H1 (cell line): ENCODE measurements around the gene KATNA1. TPM values are rescaled to one million over a fixed set of nuclear protein-coding genes. Genes with fewer than 3 reads are reported as not detected.

Source experiments
- CTCF ChIA-PET: fragments of 300-600 bp; sonication (Branson Sonifier 250); formaldehyde crosslinking; loops from one replicate; lab custom pipeline; 2021; ENCODE audit not compliant: partially characterized antibody; lab: Charles Lee
- POLR2A ChIA-PET: fragments of 300-600 bp; sonication (Branson Sonifier 250); formaldehyde crosslinking; loops from one replicate; lab custom pipeline; 2021; ENCODE audit warnings: inconsistent platforms; ENCODE audit not compliant: partially characterized antibody; lab: Charles Lee
- DNase-seq, 2 experiments: peaks; one replicate each; pipeline versions ENCODE4 v3.0.0 to v3.0.0-alpha.2; 2010 to 2022; ENCODE audit warnings: low spot score in 2 of 2, low read depth in 1 of 2, mixed read lengths in 1 of 2
- FAIRE-seq: peaks from 2 replicates; lab custom pipeline; 2011; peaks lifted over from hg19 to GRCh38; lab: Jason Lieb, UNC
- H2AFZ ChIP-seq: 2 replicates; pipeline ENCODE4 v1.8.1; 2012; ENCODE audit warnings: low read length, inconsistent platforms
- H2AK5ac ChIP-seq: 2 replicates; pipeline ENCODE4 v1.6.1; 2013; ENCODE audit warnings: low read depth, low read length
- H2BK120ac ChIP-seq: replicated peaks from 2 replicates; pipeline ENCODE3; 2013; ENCODE audit warnings: low read depth, low read length, inconsistent platforms
- H2BK12ac ChIP-seq: 2 replicates; pipeline ENCODE4 v1.6.1; 2013; ENCODE audit warnings: low read depth, low read length
- H2BK15ac ChIP-seq: 2 replicates; pipeline ENCODE4 v1.6.1; 2013; ENCODE audit warnings: low read length
- H2BK20ac ChIP-seq: 2 replicates; pipeline ENCODE4 v1.6.1; 2013; ENCODE audit warnings: low read length
- H2BK5ac ChIP-seq: 2 replicates; pipeline ENCODE4 v1.6.1; 2013; ENCODE audit warnings: low read depth, low read length
- H3K14ac ChIP-seq: 2 replicates; pipeline ENCODE4 v1.6.1; 2013; ENCODE audit warnings: inconsistent platforms; ENCODE audit not compliant: insufficient read length
- H3K18ac ChIP-seq: 2 replicates; pipeline ENCODE4 v1.6.1; 2013; ENCODE audit warnings: low read length; ENCODE audit errors: extremely low read depth
- H3K23ac ChIP-seq: 2 replicates; pipeline ENCODE4 v1.6.1; 2013; ENCODE audit warnings: inconsistent platforms; ENCODE audit not compliant: insufficient read length
- H3K23me2 ChIP-seq: 2 replicates; pipeline ENCODE4 v1.6.1; 2013; ENCODE audit warnings: low read depth, low read length
- H3K27ac ChIP-seq: 2 replicates; pipeline ENCODE4 v1.6.1; 2011; ENCODE audit warnings: low read depth, low read length, inconsistent platforms
- H3K27me3 ChIP-seq, 4 experiments: replicated peaks in 1 of 4; 1 replicate in 1 of 4; 2 replicates in 3 of 4; pipeline versions ENCODE4 v1.6.1 to v1.8.1; 2011 to 2013; ENCODE audit warnings: low read length in 3 of 4, mild to moderate bottlenecking in 3 of 4, inconsistent platforms in 2 of 4, mixed read lengths in 2 of 4, moderate library complexity in 1 of 4; ENCODE audit not compliant: control insufficient read depth in 3 of 4, insufficient read depth in 3 of 4; ENCODE audit errors: extremely low read depth in 1 of 4
- H3K36me3 ChIP-seq, 4 experiments: 2 replicates each; pipeline versions ENCODE4 v1.6.1 to v1.8.1; 2011 to 2013; ENCODE audit warnings: mild to moderate bottlenecking in 4 of 4, low read length in 3 of 4, moderate library complexity in 2 of 4, control low read depth in 1 of 4, inconsistent platforms in 1 of 4; ENCODE audit not compliant: insufficient read depth in 4 of 4, control insufficient read depth in 2 of 4
- H3K4ac ChIP-seq: replicated peaks from 2 replicates; pipeline ENCODE3; 2013; ENCODE audit warnings: low read length, low read depth, mixed read lengths, inconsistent platforms; ENCODE audit not compliant: insufficient read length
- H3K4me1 ChIP-seq, 4 experiments: replicated peaks in 1 of 4; 1 replicate in 1 of 4; 2 replicates in 3 of 4; pipeline versions ENCODE4 v1.6.1 to v1.8.1; 2011 to 2013; ENCODE audit warnings: low read length in 3 of 4, inconsistent platforms in 2 of 4, mixed read lengths in 1 of 4; ENCODE audit not compliant: insufficient read depth in 4 of 4, control insufficient read depth in 3 of 4
- H3K4me2 ChIP-seq, 2 experiments: 2 replicates each; pipeline versions ENCODE4 v1.6.1 to v1.8.1; 2011 to 2013; ENCODE audit warnings: low read depth in 2 of 2, low read length in 2 of 2, control low read depth in 1 of 2, inconsistent platforms in 1 of 2, mild to moderate bottlenecking in 1 of 2; ENCODE audit not compliant: insufficient read depth in 1 of 2
- H3K4me3 ChIP-seq, 4 experiments: fragments of 200-600, 300-600 bp in 1 of 4; sonication (generic), shearing (Covaris generic), sonication (Bioruptor Twin) in 1 of 4; 2 replicates each; pipeline versions ENCODE4 v1.5.1 to v1.8.1; 2011 to 2016; ENCODE audit warnings: low read length in 4 of 4, low read depth in 3 of 4, control low read depth in 2 of 4, inconsistent platforms in 2 of 4, mild to moderate bottlenecking in 2 of 4, mixed read lengths in 1 of 4, moderate library complexity in 1 of 4; ENCODE audit not compliant: insufficient read depth in 2 of 4; ENCODE audit errors: extremely low read depth in 1 of 4
- H3K56ac ChIP-seq: replicated peaks from 2 replicates; pipeline ENCODE3; 2013; ENCODE audit warnings: low read depth, mild to moderate bottlenecking, mixed read lengths, low read length, inconsistent platforms; ENCODE audit not compliant: insufficient read length
- H3K79me1 ChIP-seq: 2 replicates; pipeline ENCODE4 v1.6.1; 2013; ENCODE audit warnings: low read depth, low read length, control low read depth
- H3K79me2 ChIP-seq, 2 experiments: 2 replicates each; pipeline versions ENCODE4 v1.6.1 to v1.8.1; 2012 to 2013; ENCODE audit warnings: low read length in 2 of 2, mild to moderate bottlenecking in 2 of 2, inconsistent platforms in 1 of 2; ENCODE audit not compliant: insufficient read depth in 2 of 2, control insufficient read depth in 1 of 2
- H3K9ac ChIP-seq, 4 experiments: replicated peaks in 1 of 4; 1 replicate in 1 of 4; 2 replicates in 3 of 4; pipeline versions ENCODE4 v1.6.1 to v1.8.1; 2011 to 2013; ENCODE audit warnings: low read depth in 3 of 4, low read length in 3 of 4, control low read depth in 2 of 4, mild to moderate bottlenecking in 2 of 4, moderate library complexity in 2 of 4, inconsistent platforms in 1 of 4; ENCODE audit errors: extremely low read depth in 1 of 4
- H3K9me3 ChIP-seq, 2 experiments: 2 replicates each; pipeline versions ENCODE4 v1.6.1 to v1.8.1; 2012 to 2013; ENCODE audit warnings: mild to moderate bottlenecking in 2 of 2, moderate library complexity in 2 of 2, control low read depth in 1 of 2, inconsistent platforms in 1 of 2, low read depth in 1 of 2, low read length in 1 of 2, mixed read lengths in 1 of 2; ENCODE audit not compliant: insufficient read depth in 2 of 2
- H4K20me1 ChIP-seq, 2 experiments: replicated peaks in 1 of 2; 2 replicates each; pipeline versions ENCODE3 to v1.8.1; 2011 to 2013; ENCODE audit warnings: inconsistent platforms in 2 of 2, low read length in 2 of 2, mild to moderate bottlenecking in 1 of 2; ENCODE audit not compliant: insufficient read depth in 2 of 2, control insufficient read depth in 1 of 2
- H4K5ac ChIP-seq: 2 replicates; pipeline ENCODE4 v1.6.1; 2013; ENCODE audit warnings: low read length, low read depth, mixed read lengths, inconsistent platforms; ENCODE audit not compliant: insufficient read length
- H4K8ac ChIP-seq: 2 replicates; pipeline ENCODE4 v1.8.0; 2013; ENCODE audit warnings: mild to moderate bottlenecking, moderate library complexity, low read length, inconsistent platforms; ENCODE audit not compliant: insufficient read depth; ENCODE audit errors: extremely low read depth
- H4K91ac ChIP-seq: replicated peaks from 2 replicates; pipeline ENCODE3; 2013; ENCODE audit warnings: low read length, mixed read lengths, inconsistent platforms; ENCODE audit not compliant: insufficient read length
- CBX5 ChIP-seq: fragments of 300-800, 300-1000 bp; sonication (generic); IDR thresholded peaks from 2 replicates; pipeline ENCODE4 v1.7.1; 2016; ENCODE audit warnings: antibody characterized with exemption, low read length, low read depth
- E2F6 ChIP-seq: IDR thresholded peaks from 2 replicates; pipeline ENCODE4 v1.6.1; 2012; ENCODE audit warnings: inconsistent platforms
- EP300 ChIP-seq, 2 experiments: IDR thresholded peaks; 1 replicate in 1 of 2; 2 replicates in 1 of 2; pipeline ENCODE4 v1.6.1; 2011 to 2012; ENCODE audit warnings: low read depth in 2 of 2, low read length in 2 of 2, mild to moderate bottlenecking in 2 of 2, borderline replicate concordance in 1 of 2, inconsistent platforms in 1 of 2, moderate library complexity in 1 of 2
- HDAC2 ChIP-seq, 2 experiments: fragments of 300-600 bp in 1 of 2; sonication (generic) in 1 of 2; IDR thresholded peaks; 2 replicates each; pipeline ENCODE4 v1.6.1; 2011 to 2012; ENCODE audit warnings: low read depth in 2 of 2, low read length in 2 of 2, mild to moderate bottlenecking in 2 of 2, moderate library complexity in 2 of 2, borderline replicate concordance in 1 of 2, inconsistent platforms in 1 of 2
- KDM4A ChIP-seq: IDR thresholded peaks from one replicate; pipeline ENCODE4 v1.7.1; 2012; ENCODE audit warnings: low read depth, mild to moderate bottlenecking, moderate library complexity, low read length, inconsistent platforms; ENCODE audit not compliant: severe bottlenecking
- PHF8 ChIP-seq: fragments of 200-600 bp; sonication (generic); conservative IDR thresholded peaks from 2 replicates; pipeline ENCODE4 v1.7.1; 2012; ENCODE audit warnings: low read depth, mild to moderate bottlenecking, inconsistent platforms, low read length, moderate library complexity
- RFX5 ChIP-seq: IDR thresholded peaks from 2 replicates; pipeline ENCODE4 v1.6.1; 2011; ENCODE audit warnings: low read depth, low read length, improper control_type of control experiment, borderline replicate concordance
- SIRT6 ChIP-seq: IDR thresholded peaks from one replicate; pipeline ENCODE4 v1.7.1; 2012; ENCODE audit warnings: low read length, inconsistent platforms
- TBP ChIP-seq: IDR thresholded peaks from 2 replicates; pipeline ENCODE4 v1.6.1; 2011; ENCODE audit warnings: low read depth, low read length, improper control_type of control experiment
- WGBS, 2 experiments: shearing (Covaris generic) in 1 of 2; methylation state at CpG; one replicate each; pipeline versions ENCODE4 v1.1.6 to v1.1.7; 2013 to 2015; ENCODE audit warnings: low lambda C conversion rate in 2 of 2, mixed read lengths in 2 of 2, inconsistent platforms in 1 of 2, low coverage in 1 of 2, missing lambda C conversion rate in 1 of 2; ENCODE audit not compliant: insufficient replicate concordance in 2 of 2, insufficient coverage in 1 of 2, insufficient read length in 1 of 2; ENCODE audit errors: extremely low coverage in 1 of 2, missing lambda C conversion rate in 1 of 2; 5-methylcytosine and 5-hydroxymethylcytosine counted together
- polyA plus RNA-seq, 7 experiments: library from polyadenylated mRNA; depleted of rRNA in 3 of 7; stranded (reverse) in 5 of 7; unstranded in 2 of 7; fragments of >200 nt in 5 of 7; fragments of 200-250 nt in 2 of 7; gene quantifications; 1 replicate in 5 of 7; 2 replicates in 1 of 7; 4 replicates in 1 of 7; pipeline versions ENCODE4 v1.2.1 to v1.2.3, GENCODE V29; 2011 to 2013; ENCODE audit warnings: missing spikeins in 2 of 7, mixed read lengths in 2 of 7
- total RNA-seq: library from RNA; stranded (reverse); fragmentation: NEBNext Ultra II Directional; extraction: Animal tissue kit (Norgen Biotek cat#: 25700); gene quantifications from 2 replicates; pipeline ENCODE4 v1.2.1, GENCODE V29; 2021

The KATNA1 gene
- total and polyA plus RNA-seq, 2 of the 8 experiments (the other 6 are each of a cell fraction or from before 2014, with no cell fraction given) = 7.6 to 20.3 TPM

DNA sequence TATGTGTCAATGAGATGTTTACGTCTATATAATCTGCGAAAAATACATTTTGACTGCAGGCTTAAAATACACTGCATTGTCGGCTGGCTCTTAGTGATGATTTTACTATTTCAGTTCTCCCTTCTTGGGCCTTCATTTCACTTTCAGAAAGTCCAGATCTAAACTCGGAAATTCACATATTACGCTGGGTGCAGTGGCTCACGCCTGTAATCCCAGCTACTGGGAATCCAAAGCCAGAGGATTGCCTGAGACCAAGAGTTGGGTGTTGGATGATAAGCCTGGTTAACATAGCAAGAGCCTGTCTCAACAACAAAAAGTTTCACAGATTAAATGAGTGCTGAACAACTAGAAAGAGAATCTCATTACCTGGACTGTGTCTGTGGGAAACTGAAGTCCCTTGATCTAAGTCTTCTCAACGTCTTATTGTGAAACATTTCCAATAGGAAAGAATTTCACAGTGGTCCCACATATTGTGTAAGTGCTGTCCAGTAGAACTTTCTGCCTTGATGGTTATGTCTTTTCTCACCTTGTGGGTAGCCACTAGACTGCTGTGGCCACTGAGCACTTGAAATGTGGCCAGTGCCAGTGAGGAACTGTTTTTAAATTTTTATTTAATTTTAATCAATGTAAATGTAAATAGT lies 80.4 kb downstream of the KATNA1 start:
- Histone ChIP-seq H4K20me1 (peaks cover 0 to 8% of the 10 kb centered on the region in 2 experiments), H3K4me1 (no peaks in the 10 kb centered on the region; a peak in 1 of 7 replicates), H3K4ac (no peak overlapping the region), H4K91ac (no peak overlapping the region), H3K27me3 (no peaks in the 10 kb centered on the region), H2BK5ac (no peak overlapping the region), H3K56ac (no peak overlapping the region), H3K23ac (no peak overlapping the region), H3K27ac (no peak overlapping the region), H3K79me1 (no peaks in the 10 kb centered on the region), H3K36me3 (0 out of 8 replicates have a peak, but pooled peaks cover 0 to 4% (median 0%) of the 10 kb centered on the region in 4 experiments), H4K8ac (no peak overlapping the region), H2BK12ac (no peak overlapping the region), H2BK15ac (no peak overlapping the region), H3K18ac (no peak overlapping the region), H3K4me3 (0 out of 8 replicates have a peak overlapping the region, but pooled peaks of 1 of the 4 experiments have one; percentile 100), H2BK20ac (no peak overlapping the region), H2AFZ (no peak overlapping the region), H3K9me3 (no peaks in the 10 kb centered on the region), H2BK120ac (no peak overlapping the region), H3K23me2 (peaks cover 2% of the 10 kb centered on the region; the same call in 1 of the 2 replicates), H4K5ac (no peak overlapping the region), H3K79me2 (peaks cover 6 to 51% of the 10 kb centered on the region in 2 experiments), H3K14ac (no peak overlapping the region), H3K4me2 (no peak overlapping the region; a peak in 1 of 4 replicates), H3K9ac (peak overlapping the region in 1 of 4 experiments; percentile 11; a peak in 1 of 7 replicates), H2AK5ac (no peak overlapping the region)
- TF ChIP-seq KDM4A = no peak
- TF ChIP-seq SIRT6 = no peak
- TF ChIP-seq RFX5 = no peak
- TF ChIP-seq CBX5 = no peak
- no peak for TF ChIP-seq PHF8
- TF ChIP-seq HDAC2 (IDR thresholded peaks at IDR 0.05; ENCODE audit: borderline replicate concordance in 1 of 2, low read depth in 2 of 2, low read length in 2 of 2) = no peak
- no peak for TF ChIP-seq EP300 (IDR thresholded peaks at IDR 0.05; ENCODE audit: borderline replicate concordance in 1 of 2, low read depth in 2 of 2, low read length in 2 of 2)
- no peak for TF ChIP-seq E2F6
- TF ChIP-seq TBP = no peak
- DNase-seq (no peak), FAIRE-seq (no peak)
- 90% methylated on average over 7 of the region's 7 CpGs; no CpG with 5 or more reads in 1 of the 2 experiments for WGBS, 2 experiments
- POLR2A ChIA-PET = interaction anchor here (1.1 to 2.8 kb wide), 2 partner anchors 17 to 22 kb away, joined by 3 to 25 read pairs; partner anchors contain the start of gene PPIL4
- CTCF ChIA-PET = interaction anchor here (0.7 to 1.3 kb wide), 3 partner anchors 25 to 234 kb away, joined by 3 to 5 read pairs (median 4); no protein-coding TSS in a partner anchor
